ENCODE data around the gene AHCYL2. TPM values are rescaled to one million over a fixed set of nuclear protein-coding genes. Genes with fewer than 3 reads are reported as not detected.
A peak's percentile ranks its signal among the peaks of the same experiment; 100 is the strongest.

AHCYL2 gene
- total and polyA plus RNA-seq, 2 donors (not counting 3 experiments of a cell fraction or from before 2014, with no cell fraction given): 10.8 to 13.5 TPM

GRCh38 chr7:129187681-129188371 lies 37.0 kb upstream of the AHCYL2 start:
- H3K36me3 ChIP-seq (ENCODE audit: control insufficient read depth in 2 of 2, extremely low read depth in 1 of 2, insufficient read depth in 2 of 2, low read length in 2 of 2): no peaks in the 10 kb centered on the region
- intact Hi-C loops (cut with micrococcal nuclease) (no loop called here), dilution Hi-C loops (cut with MboI; ENCODE audit: extremely low pct_ligation_motif_present, low sequenced_read_pairs) (no loop called here)
- peak overlapping the region; percentile 76 for H2AFZ ChIP-seq (ENCODE audit: low read depth, low read length)
- no peaks in the 10 kb centered on the region for H3K9me3 ChIP-seq (replicated peaks; ENCODE audit: control insufficient read depth, insufficient read depth, low read length)
- peaks cover 4% of the 10 kb centered on the region for H3K4me1 ChIP-seq (ENCODE audit: control insufficient read depth, extremely low read depth, insufficient read depth, low read length)
- no peak overlapping the region for H3K9ac ChIP-seq (replicated peaks; ENCODE audit: extremely low read depth, insufficient read depth, low read length)
- no peaks in the 10 kb centered on the region for H3K9me1 ChIP-seq (replicated peaks; ENCODE audit: control insufficient read depth, extremely low read depth, insufficient read depth, low read length)
- no peaks in the 10 kb centered on the region for H3K79me2 ChIP-seq (ENCODE audit: control insufficient read depth, insufficient read depth, low read length)
- H3K27me3 ChIP-seq (ENCODE audit: control insufficient read depth in 2 of 2, insufficient read depth in 2 of 2, low read length in 2 of 2): peaks cover 5 to 11% of the 10 kb centered on the region in 2 experiments
- BruUV-seq (replicated peaks): no TSS peak
- no peak overlapping the region for H3K27ac ChIP-seq (ENCODE audit: insufficient read depth, low read depth, low read length)
- FAIRE-seq (no peak), DNase-seq (ENCODE audit: low read depth, low spot score) (no peak)
- no peaks in the 10 kb centered on the region for H4K20me1 ChIP-seq (replicated peaks; ENCODE audit: control insufficient read depth, extremely low read depth, insufficient read depth, low read length)
- peak overlapping the region in 2 of 3 experiments; percentile 34 to 42 for H3K4me3 ChIP-seq (replicated peaks in 1 of 3; ENCODE audit: insufficient read depth in 1 of 3, low read depth in 1 of 3, low read length in 3 of 3)
- peak overlapping the region; percentile 75 for H3K4me2 ChIP-seq (ENCODE audit: insufficient read depth, low read length)
- no peak for TF ChIP-seq EZH2 (IDR thresholded peaks at IDR 0.05; ENCODE audit: borderline replicate concordance, low read depth, low read length, severe bottlenecking)
- no peak for TF ChIP-seq GATA2 (IDR thresholded peaks at IDR 0.05; ENCODE audit: insufficient read depth, insufficient read length, low read depth, low read length)
- no peak for TF ChIP-seq JUN (IDR thresholded peaks at IDR 0.05; ENCODE audit: borderline replicate concordance, insufficient read depth, insufficient read length, low read depth)
- TF ChIP-seq MAX (IDR thresholded peaks at IDR 0.05; ENCODE audit: insufficient read depth, insufficient read length): no peak
- no peak for TF ChIP-seq MYC (IDR thresholded peaks at IDR 0.05; ENCODE audit: low read depth, low read length)
- TF ChIP-seq, protein P1, sequence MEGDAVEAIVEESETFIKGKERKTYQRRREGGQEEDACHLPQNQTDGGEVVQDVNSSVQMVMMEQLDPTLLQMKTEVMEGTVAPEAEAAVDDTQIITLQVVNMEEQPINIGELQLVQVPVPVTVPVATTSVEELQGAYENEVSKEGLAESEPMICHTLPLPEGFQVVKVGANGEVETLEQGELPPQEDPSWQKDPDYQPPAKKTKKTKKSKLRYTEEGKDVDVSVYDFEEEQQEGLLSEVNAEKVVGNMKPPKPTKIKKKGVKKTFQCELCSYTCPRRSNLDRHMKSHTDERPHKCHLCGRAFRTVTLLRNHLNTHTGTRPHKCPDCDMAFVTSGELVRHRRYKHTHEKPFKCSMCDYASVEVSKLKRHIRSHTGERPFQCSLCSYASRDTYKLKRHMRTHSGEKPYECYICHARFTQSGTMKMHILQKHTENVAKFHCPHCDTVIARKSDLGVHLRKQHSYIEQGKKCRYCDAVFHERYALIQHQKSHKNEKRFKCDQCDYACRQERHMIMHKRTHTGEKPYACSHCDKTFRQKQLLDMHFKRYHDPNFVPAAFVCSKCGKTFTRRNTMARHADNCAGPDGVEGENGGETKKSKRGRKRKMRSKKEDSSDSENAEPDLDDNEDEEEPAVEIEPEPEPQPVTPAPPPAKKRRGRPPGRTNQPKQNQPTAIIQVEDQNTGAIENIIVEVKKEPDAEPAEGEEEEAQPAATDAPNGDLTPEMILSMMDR (IDR thresholded peaks at IDR 0.05; ENCODE audit: extremely low read depth in 1 of 2, insufficient read depth in 1 of 2, low read depth in 1 of 2, low read length in 2 of 2): no peak
- TF ChIP-seq FOS (IDR thresholded peaks at IDR 0.05; ENCODE audit: borderline replicate concordance, insufficient read depth, low read length): no peak
- no peak for TF ChIP-seq POLR2A (IDR thresholded peaks at IDR 0.05; ENCODE audit: low read depth, low read length)
- TF ChIP-seq POLR2AphosphoS5 (IDR thresholded peaks at IDR 0.05; ENCODE audit: insufficient read depth, low read depth, low read length): no peak
- ChIA-PET CTCF (interaction anchor here (1.5 to 3.9 kb wide), 3 partner anchors 22 to 25 kb away, joined by 8 to 32 read pairs (median 8); no protein-coding TSS in a partner anchor), POLR2A (no interaction called here)
